Measurements from ENCODE around the gene MRPL53. TPM values are rescaled to one million over a fixed set of nuclear protein-coding genes. Genes with fewer than 3 reads are reported as not detected.

MRPL53 gene
- 10 to 100 TPM; 53.9 to 77.9 (median 59.4) TPM for total RNA-seq
- 43.6 TPM for total RNA-seq (2013)
- 0 to 0.19 (median 0.04) reads per million in 29 experiments for total RNA-seq

GRCh38 chr2:74472086-74472944 is at the start of gene MRPL53:
Gene MRPL53 (minus strand): TSS chr2:74472680. CDS start chr2:74472660, 20 bp downstream.
- ATAC-seq (replicated peaks in 1 of 4) (peak; percentile 93 to 96 (median 94)), DNase-seq (peak; percentile 90 to 99 (median 95))
- Mint-ChIP-seq H3K9me3 (no peaks in the 10 kb centered on the region), H3K36me3 (peaks cover 19% of the 10 kb centered on the region), H3K27ac (peak within 1 kb of the TSS; percentile 95 to 99), H3K27me3 (no peaks in the 10 kb centered on the region), H3K4me3 (peak within 1 kb of the TSS; percentile 90 to 96 (median 96)), H3K4me1 (peaks cover 21 to 30% (median 24%) of the 10 kb centered on the region in 3 donors)
- WGBS (ENCODE audit: insufficient coverage) = 2% methylated on average over 56 of the region's 66 CpGs
- H3K9me3 ChIP-seq = no peaks in the 10 kb centered on the region
- H3K36me3 ChIP-seq (ENCODE audit: control insufficient read depth in 2 of 2, extremely low read depth in 1 of 2, insufficient read depth in 1 of 2, low read length in 1 of 2) = peaks cover 9 to 28% of the 10 kb centered on the region in 2 donors
- peak within 1 kb of the TSS; percentile 88 for H3K27ac ChIP-seq (ENCODE audit: low read length)
- peaks cover 13 to 27% of the 10 kb centered on the region in 2 experiments for H3K4me1 ChIP-seq (ENCODE audit: control insufficient read depth in 1 of 2, extremely low read depth in 1 of 2, insufficient read depth in 2 of 2, low read length in 2 of 2)
- peak within 1 kb of the TSS; percentile 66 to 73 for H3K4me3 ChIP-seq (ENCODE audit: control insufficient read depth in 1 of 2, extremely low read depth in 1 of 2, low read length in 1 of 2)
- ChIA-PET POLR2A (interaction anchor here (0.6 to 2.0 kb wide), 5 partner anchors 9 to 59 kb away, joined by 3 to 15 read pairs (median 4); partner anchors contain the start of genes CCDC142 (in 1 of the 2) and WBP1 (in 1 of the 2)), CTCF (interaction anchor here (0.6 to 2.6 kb wide), 4 partner anchors 10 to 20 kb away, joined by 3 to 17 read pairs (median 4); partner anchors contain the start of genes CCDC142 (in 1 of the 2), TTC31 (in 1 of the 2) and WBP1 (in 1 of the 2))
- H3K27me3 ChIP-seq (replicated peaks in 1 of 2; ENCODE audit: control insufficient read depth in 2 of 2, extremely low read depth in 1 of 2, insufficient read depth in 2 of 2, low read length in 1 of 2) = no peaks in the 10 kb centered on the region

- Mint-ChIP-seq H3K36me3 (no peaks in the 10 kb centered on the region), H3K27ac (no peak overlapping the region), H3K4me1 (peaks cover 14 to 29% (median 21%) of the 10 kb centered on the region in 3 donors), H3K9me3 (no peaks in the 10 kb centered on the region), H3K4me3 (peak overlapping the region; percentile 70 to 75 (median 74)), H3K27me3 (peaks cover 56 to 76% of the 10 kb centered on the region in 2 donors)
- ChIA-PET POLR2A (no interaction called here), CTCF (interaction anchor here in 1 of 2 donors (0.5 kb wide), 1 partner anchor 370 kb away, joined by 3 read pairs; no protein-coding TSS in a partner anchor)
- Histone ChIP-seq H3K27ac (ENCODE audit: low read length) (no peak overlapping the region), H3K27me3 (replicated peaks in 1 of 2; ENCODE audit: control insufficient read depth in 2 of 2, extremely low read depth in 1 of 2, insufficient read depth in 2 of 2, low read length in 1 of 2) (peaks cover 9 to 82% of the 10 kb centered on the region in 2 experiments), H3K4me3 (ENCODE audit: control insufficient read depth in 1 of 2, extremely low read depth in 1 of 2, low read length in 1 of 2) (peak overlapping the region; percentile 28 to 66), H3K36me3 (ENCODE audit: control insufficient read depth in 2 of 2, extremely low read depth in 1 of 2, insufficient read depth in 1 of 2, low read length in 1 of 2) (no peaks in the 10 kb centered on the region), H3K4me1 (ENCODE audit: control insufficient read depth in 1 of 2, extremely low read depth in 1 of 2, insufficient read depth in 2 of 2, low read length in 2 of 2) (peaks cover 7 to 36% of the 10 kb centered on the region in 2 experiments), H3K9me3 (no peaks in the 10 kb centered on the region)
- 81% methylated on average over 5 of the region's 13 CpGs for WGBS (ENCODE audit: insufficient coverage)
- DNase-seq (no peak), ATAC-seq (replicated peaks in 1 of 4) (no peak)
These were observed 44.2 kb upstream of the MRPL53 start for GRCh38 chr2:74516650-74517049.

GRCh38 chr2:74515981-74516633 is 43.6 kb upstream of the MRPL53 start:
- H3K4me3 Mint-ChIP-seq = peak overlapping the region; percentile 70 to 75 (median 74)
- peak overlapping the region; percentile 28 to 66 for H3K4me3 ChIP-seq (ENCODE audit: control insufficient read depth in 1 of 2, extremely low read depth in 1 of 2, low read length in 1 of 2)

GRCh38 chr2:74515271-74515980 is 42.9 kb upstream of the MRPL53 start:
- Mint-ChIP-seq H3K27me3 (peaks cover 54 to 74% of the 10 kb centered on the region in 2 donors), H3K4me1 (peaks cover 14 to 29% (median 21%) of the 10 kb centered on the region in 3 donors), H3K36me3 (no peaks in the 10 kb centered on the region), H3K4me3 (peak overlapping the region; percentile 65 to 74 (median 70)), H3K9me3 (no peaks in the 10 kb centered on the region), H3K27ac (no peak overlapping the region)
- no peak overlapping the region for H3K27ac ChIP-seq (ENCODE audit: low read length)
- CTCF ChIA-PET = no interaction called here
- peaks cover 13 to 84% of the 10 kb centered on the region in 2 experiments for H3K27me3 ChIP-seq (replicated peaks in 1 of 2; ENCODE audit: control insufficient read depth in 2 of 2, extremely low read depth in 1 of 2, insufficient read depth in 2 of 2, low read length in 1 of 2)
- ATAC-seq (replicated peaks in 1 of 4) (peak in 3 of 4 experiments; percentile 4 to 27 (median 21)), DNase-seq (peak in 2 of 35 experiments; percentile 16 to 29)
- H3K36me3 ChIP-seq (ENCODE audit: control insufficient read depth in 2 of 2, extremely low read depth in 1 of 2, insufficient read depth in 1 of 2, low read length in 1 of 2) = no peaks in the 10 kb centered on the region
- H3K4me3 ChIP-seq (ENCODE audit: control insufficient read depth in 1 of 2, extremely low read depth in 1 of 2, low read length in 1 of 2) = peak overlapping the region; percentile 31 to 66
- H3K9me3 ChIP-seq = no peaks in the 10 kb centered on the region
- H3K4me1 ChIP-seq (ENCODE audit: control insufficient read depth in 1 of 2, extremely low read depth in 1 of 2, insufficient read depth in 2 of 2, low read length in 2 of 2) = peaks cover 7 to 36% of the 10 kb centered on the region in 2 experiments
- POLR2A ChIA-PET = interaction anchor here in 1 of 2 donors (0.6 kb wide), 1 partner anchor 69 kb away, joined by 3 read pairs; no protein-coding TSS in a partner anchor
- WGBS (ENCODE audit: insufficient coverage) = 8% methylated on average over 51 of the region's 60 CpGs

More at GRCh38 chr2:74515981-74516633, 43.6 kb upstream of the MRPL53 start:
- peaks cover 7 to 36% of the 10 kb centered on the region in 2 experiments for H3K4me1 ChIP-seq (ENCODE audit: control insufficient read depth in 1 of 2, extremely low read depth in 1 of 2, insufficient read depth in 2 of 2, low read length in 2 of 2)
- no peaks in the 10 kb centered on the region for H3K36me3 Mint-ChIP-seq
- H3K27ac ChIP-seq (ENCODE audit: low read length) = no peak overlapping the region
- peaks cover 9 to 83% of the 10 kb centered on the region in 2 experiments for H3K27me3 ChIP-seq (replicated peaks in 1 of 2; ENCODE audit: control insufficient read depth in 2 of 2, extremely low read depth in 1 of 2, insufficient read depth in 2 of 2, low read length in 1 of 2)
- H3K27me3 Mint-ChIP-seq = peaks cover 55 to 79% of the 10 kb centered on the region in 2 donors
- peaks cover 14 to 29% (median 21%) of the 10 kb centered on the region in 3 donors for H3K4me1 Mint-ChIP-seq
- ChIA-PET CTCF (interaction anchor here in 1 of 2 donors (0.5 kb wide), 1 partner anchor 369 kb away, joined by 3 read pairs; no protein-coding TSS in a partner anchor), POLR2A (no interaction called here)
- no peaks in the 10 kb centered on the region for H3K36me3 ChIP-seq (ENCODE audit: control insufficient read depth in 2 of 2, extremely low read depth in 1 of 2, insufficient read depth in 1 of 2, low read length in 1 of 2)
- DNase-seq (peak in 34 of 35 experiments; percentile 18 to 75 (median 60)), ATAC-seq (replicated peaks in 1 of 4) (peak; percentile 79 to 93 (median 83))
- H3K9me3 Mint-ChIP-seq = no peaks in the 10 kb centered on the region
- no peak overlapping the region for H3K27ac Mint-ChIP-seq
- H3K9me3 ChIP-seq = no peaks in the 10 kb centered on the region
- WGBS (ENCODE audit: insufficient coverage) = 6% methylated on average over 65 of the region's 72 CpGs

GRCh38 chr2:74514368-74515270 is 42.1 kb upstream of the MRPL53 start, which contains the start of gene TLX2:
Gene TLX2 (plus strand): TSS chr2:74514450. CDS start chr2:74514807, 357 bp downstream.
- DNase-seq = peak in 1 of 35 experiments; percentile 33
- Mint-ChIP-seq H3K4me1 (peaks cover 14 to 29% (median 21%) of the 10 kb centered on the region in 3 donors), H3K27ac (no peak within 1 kb of the TSS), H3K27me3 (peaks cover 47 to 66% of the 10 kb centered on the region in 2 donors), H3K4me3 (peak within 1 kb of the TSS; percentile 65 to 74 (median 70)), H3K9me3 (no peaks in the 10 kb centered on the region), H3K36me3 (no peaks in the 10 kb centered on the region)
- no peaks in the 10 kb centered on the region for H3K36me3 ChIP-seq (ENCODE audit: control insufficient read depth in 2 of 2, extremely low read depth in 1 of 2, insufficient read depth in 1 of 2, low read length in 1 of 2)
- ChIA-PET POLR2A (interaction anchor here in 1 of 2 donors (0.5 to 0.6 kb wide), 2 partner anchors 70 to 172 kb away, joined by 3 read pairs; no protein-coding TSS in a partner anchor), CTCF (no interaction called here)
- H3K27ac ChIP-seq (ENCODE audit: low read length) = no peak within 1 kb of the TSS
- peaks cover 12 to 85% of the 10 kb centered on the region in 2 experiments for H3K27me3 ChIP-seq (replicated peaks in 1 of 2; ENCODE audit: control insufficient read depth in 2 of 2, extremely low read depth in 1 of 2, insufficient read depth in 2 of 2, low read length in 1 of 2)
- ATAC-seq (replicated peaks in 1 of 4) = peak in 3 of 4 experiments; percentile 13 to 24 (median 18)
- peak within 1 kb of the TSS; percentile 18 to 50 for H3K4me3 ChIP-seq (ENCODE audit: control insufficient read depth in 1 of 2, extremely low read depth in 1 of 2, low read length in 1 of 2)
- peaks cover 7 to 36% of the 10 kb centered on the region in 2 experiments for H3K4me1 ChIP-seq (ENCODE audit: control insufficient read depth in 1 of 2, extremely low read depth in 1 of 2, insufficient read depth in 2 of 2, low read length in 2 of 2)
- H3K9me3 ChIP-seq = no peaks in the 10 kb centered on the region
- WGBS (ENCODE audit: insufficient coverage) = 5% methylated on average over 70 of the region's 82 CpGs

Measured in T-cell (primary cell).